ENCODE measurements around the gene CYP4F22.

The CYP4F22 gene

GRCh38 chr19:15517778-15518177 lies 9.5 kb downstream of the CYP4F22 start:
- TF ChIP-seq GATA2 (IDR thresholded peaks at IDR 0.05; ENCODE audit: low read depth, low read length) (no peak), GATA3 (IDR thresholded peaks at IDR 0.05; ENCODE audit: low read depth, low read length) (no peak)

GRCh38 chr19:15519433-15519976 lies 11.2 kb downstream of the CYP4F22 start:
- TF ChIP-seq GATA3 (IDR thresholded peaks at IDR 0.05; ENCODE audit: low read depth, low read length) (no peak), GATA2 (IDR thresholded peaks at IDR 0.05; ENCODE audit: low read depth, low read length) (no peak)

GRCh38 chr19:15524781-15525180 lies 16.5 kb downstream of the CYP4F22 start:
- TF ChIP-seq GATA2 (IDR thresholded peaks at IDR 0.05; ENCODE audit: low read depth, low read length) (no peak), GATA3 (IDR thresholded peaks at IDR 0.05; ENCODE audit: low read depth, low read length) (no peak)

- no peak for TF ChIP-seq GATA2 (IDR thresholded peaks at IDR 0.05; ENCODE audit: low read depth, low read length)
- no peak for TF ChIP-seq GATA3 (IDR thresholded peaks at IDR 0.05; ENCODE audit: low read depth, low read length)
Observed at GRCh38 chr19:15525291-15525690, 17.0 kb downstream of the CYP4F22 start.

GRCh38 chr19:15526408-15526807 lies 18.1 kb downstream of the CYP4F22 start:
- TF ChIP-seq GATA2 (IDR thresholded peaks at IDR 0.05; ENCODE audit: low read depth, low read length) = no peak
- no peak for TF ChIP-seq GATA3 (IDR thresholded peaks at IDR 0.05; ENCODE audit: low read depth, low read length)

- TF ChIP-seq GATA3 (IDR thresholded peaks at IDR 0.05; ENCODE audit: low read depth, low read length) (no peak), GATA2 (IDR thresholded peaks at IDR 0.05; ENCODE audit: low read depth, low read length) (no peak)
Observed at GRCh38 chr19:15527705-15528104, 19.4 kb downstream of the CYP4F22 start.

GRCh38 chr19:15529774-15530372 lies 21.5 kb downstream of the CYP4F22 start:
- TF ChIP-seq GATA3 (IDR thresholded peaks at IDR 0.05; ENCODE audit: low read depth, low read length) = no peak

- TF ChIP-seq GATA3 (IDR thresholded peaks at IDR 0.05; ENCODE audit: low read depth, low read length) (no peak), GATA2 (IDR thresholded peaks at IDR 0.05; ENCODE audit: low read depth, low read length) (no peak)
Observed at GRCh38 chr19:15532779-15533521, 24.6 kb downstream of the CYP4F22 start.

- TF ChIP-seq GATA3 (IDR thresholded peaks at IDR 0.05; ENCODE audit: low read depth, low read length) (no peak), GATA2 (IDR thresholded peaks at IDR 0.05; ENCODE audit: low read depth, low read length) (no peak)
Observed at GRCh38 chr19:15534957-15535864, 26.9 kb downstream of the CYP4F22 start.

- TF ChIP-seq GATA2 (IDR thresholded peaks at IDR 0.05; ENCODE audit: low read depth, low read length) (no peak), GATA3 (IDR thresholded peaks at IDR 0.05; ENCODE audit: low read depth, low read length) (no peak)
Observed at GRCh38 chr19:15536350-15536749, 28.0 kb downstream of the CYP4F22 start.

- TF ChIP-seq GATA2 (IDR thresholded peaks at IDR 0.05; ENCODE audit: low read depth, low read length) (no peak), GATA3 (IDR thresholded peaks at IDR 0.05; ENCODE audit: low read depth, low read length) (no peak)
Observed at GRCh38 chr19:15538774-15539173, 30.4 kb downstream of the CYP4F22 start.

- TF ChIP-seq GATA2 (IDR thresholded peaks at IDR 0.05; ENCODE audit: low read depth, low read length) (no peak), GATA3 (IDR thresholded peaks at IDR 0.05; ENCODE audit: low read depth, low read length) (no peak)
Observed at GRCh38 chr19:15539638-15540037, 31.3 kb downstream of the CYP4F22 start.

- TF ChIP-seq GATA3 (IDR thresholded peaks at IDR 0.05; ENCODE audit: low read depth, low read length) (no peak), GATA2 (IDR thresholded peaks at IDR 0.05; ENCODE audit: low read depth, low read length) (no peak)
Observed at GRCh38 chr19:15540435-15540834, 32.1 kb downstream of the CYP4F22 start.

GRCh38 chr19:15544283-15544682 lies 36.0 kb downstream of the CYP4F22 start:
- no peak for TF ChIP-seq GATA2 (IDR thresholded peaks at IDR 0.05; ENCODE audit: low read depth, low read length)
- TF ChIP-seq GATA3 (IDR thresholded peaks at IDR 0.05; ENCODE audit: low read depth, low read length) = no peak
